Thyroid gland (tissue), 4 donors: ENCODE data around the gene BMP5.

ENCODE experiments used
- POLR2A ChIP-seq, 2 donors: fragments of 450-650 bp; IDR thresholded peaks; one replicate each; pipeline ENCODE4 v1.6.1; 2017; ENCODE audit warnings: antibody characterized with exemption in 2 of 2, mild to moderate bottlenecking in 2 of 2, moderate library complexity in 1 of 2
- TF ChIP-seq, protein P1 (sequence below), 6 experiments: fragments of 200-600 bp in 3 of 6; fragments of 450-650 bp in 3 of 6; sonication (generic) in 3 of 6; IDR thresholded peaks; one replicate each; pipeline ENCODE4 v1.5.1; 2016 to 2019; ENCODE audit warnings: antibody characterized with exemption in 6 of 6, mild to moderate bottlenecking in 2 of 6, inconsistent platforms in 1 of 6, moderate library complexity in 1 of 6

DNA sequence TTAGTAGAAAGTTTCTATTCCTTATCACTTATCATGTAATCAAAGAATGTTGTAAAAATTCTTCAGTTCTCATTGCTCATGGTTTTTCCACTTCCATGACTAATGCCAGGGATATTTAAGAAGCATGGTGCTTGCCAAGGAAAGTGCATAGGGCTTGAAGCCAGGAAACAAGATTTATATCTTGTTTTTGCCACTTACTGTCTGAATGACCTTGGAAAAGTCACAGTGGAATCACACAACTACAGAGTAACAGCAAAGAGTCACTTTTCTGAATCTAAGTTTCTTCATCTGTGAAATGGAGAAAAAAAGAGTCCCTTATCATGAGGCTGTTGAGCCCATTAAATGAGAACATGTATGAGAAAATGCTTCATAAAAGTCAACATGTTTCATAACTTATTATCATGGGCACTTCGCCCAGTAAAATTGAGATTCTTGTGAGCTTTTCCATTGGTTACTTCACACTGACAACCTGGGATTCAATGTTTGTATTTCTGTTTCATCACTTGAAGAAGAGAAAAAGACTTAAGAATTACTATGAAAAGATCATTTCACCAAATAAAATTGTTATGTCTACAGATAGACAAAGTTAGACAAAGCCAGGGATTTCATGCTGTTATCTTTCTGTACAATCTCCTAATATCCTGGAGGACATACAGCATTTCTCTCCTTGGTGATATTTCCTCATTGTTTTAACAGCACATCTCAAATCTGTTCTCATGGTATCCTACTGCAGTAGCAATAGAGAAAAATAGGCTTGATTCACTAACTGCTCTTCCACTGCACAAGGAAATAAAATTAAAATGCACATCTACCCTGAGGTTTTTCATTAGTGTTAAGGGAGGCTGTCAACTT, 7.6 kb upstream of the BMP5 start:
- TF ChIP-seq POLR2A (IDR thresholded peaks at IDR 0.05) = no peak
- TF ChIP-seq, protein P1, sequence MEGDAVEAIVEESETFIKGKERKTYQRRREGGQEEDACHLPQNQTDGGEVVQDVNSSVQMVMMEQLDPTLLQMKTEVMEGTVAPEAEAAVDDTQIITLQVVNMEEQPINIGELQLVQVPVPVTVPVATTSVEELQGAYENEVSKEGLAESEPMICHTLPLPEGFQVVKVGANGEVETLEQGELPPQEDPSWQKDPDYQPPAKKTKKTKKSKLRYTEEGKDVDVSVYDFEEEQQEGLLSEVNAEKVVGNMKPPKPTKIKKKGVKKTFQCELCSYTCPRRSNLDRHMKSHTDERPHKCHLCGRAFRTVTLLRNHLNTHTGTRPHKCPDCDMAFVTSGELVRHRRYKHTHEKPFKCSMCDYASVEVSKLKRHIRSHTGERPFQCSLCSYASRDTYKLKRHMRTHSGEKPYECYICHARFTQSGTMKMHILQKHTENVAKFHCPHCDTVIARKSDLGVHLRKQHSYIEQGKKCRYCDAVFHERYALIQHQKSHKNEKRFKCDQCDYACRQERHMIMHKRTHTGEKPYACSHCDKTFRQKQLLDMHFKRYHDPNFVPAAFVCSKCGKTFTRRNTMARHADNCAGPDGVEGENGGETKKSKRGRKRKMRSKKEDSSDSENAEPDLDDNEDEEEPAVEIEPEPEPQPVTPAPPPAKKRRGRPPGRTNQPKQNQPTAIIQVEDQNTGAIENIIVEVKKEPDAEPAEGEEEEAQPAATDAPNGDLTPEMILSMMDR (IDR thresholded peaks at IDR 0.05) = no peak
